Measurements from ENCODE around the gene CCDC154. TPM values are rescaled to one million over a fixed set of nuclear protein-coding genes. Genes with fewer than 3 reads are reported as not detected.

Gene CCDC154
- total RNA-seq, 4 donors from 2014 or later = 0.34 to 3.5 (median 0.39) TPM; not detected in 1

- no peaks in the 10 kb centered on the region for H3K4me1 ChIP-seq
- no peaks in the 10 kb centered on the region for H3K27me3 ChIP-seq
- no peak for DNase-seq (ENCODE audit: low spot score in 2 of 2)
- H3K36me3 ChIP-seq = peaks cover 64% of the 10 kb centered on the region
- H3K27ac ChIP-seq = no peak overlapping the region
- no peaks in the 10 kb centered on the region for H3K9me3 ChIP-seq
- TF ChIP-seq CTCF (IDR thresholded peaks at IDR 0.05) = no peak
- TF ChIP-seq EP300 (IDR thresholded peaks at IDR 0.05) = no peak
- no peak for TF ChIP-seq POLR2AphosphoS5 (IDR thresholded peaks at IDR 0.05)
- TF ChIP-seq POLR2A (IDR thresholded peaks at IDR 0.05) = no peak
- 91% methylated on average over 6 of the region's 41 CpGs for WGBS
- no peak overlapping the region for H3K4me3 ChIP-seq
These were observed 2.1 kb upstream of the CCDC154 start for GRCh38 chr16:1446296-1447080.

GRCh38 chr16:1445518-1446203 lies 1.3 kb upstream of the CCDC154 start:
- no peak overlapping the region for H3K4me3 ChIP-seq
- H3K36me3 ChIP-seq = peaks cover 55% of the 10 kb centered on the region
- 96% methylated on average over 9 of the region's 25 CpGs for WGBS

GRCh38 chr16:1444730-1445517 lies 568 bp upstream of the CCDC154 start:
- no peak overlapping the region for H3K27ac ChIP-seq
- no peak for TF ChIP-seq CTCF (IDR thresholded peaks at IDR 0.05)
- no peak for TF ChIP-seq POLR2AphosphoS5 (IDR thresholded peaks at IDR 0.05)
- TF ChIP-seq EP300 (IDR thresholded peaks at IDR 0.05) = no peak
- no peak for TF ChIP-seq POLR2A (IDR thresholded peaks at IDR 0.05)
- H3K4me3 ChIP-seq = no peak overlapping the region
- no peaks in the 10 kb centered on the region for H3K4me1 ChIP-seq
- H3K27me3 ChIP-seq = no peaks in the 10 kb centered on the region
- no peaks in the 10 kb centered on the region for H3K9me3 ChIP-seq
- DNase-seq (ENCODE audit: low spot score in 2 of 2) = no peak
- H3K36me3 ChIP-seq = peaks cover 48% of the 10 kb centered on the region
- WGBS = 86% methylated on average over 28 of the region's 48 CpGs

More at GRCh38 chr16:1445518-1446203, 1.3 kb upstream of the CCDC154 start:
- H3K27me3 ChIP-seq = no peaks in the 10 kb centered on the region
- H3K27ac ChIP-seq = no peak overlapping the region
- no peak for TF ChIP-seq POLR2A (IDR thresholded peaks at IDR 0.05)
- no peak for TF ChIP-seq CTCF (IDR thresholded peaks at IDR 0.05)
- TF ChIP-seq POLR2AphosphoS5 (IDR thresholded peaks at IDR 0.05) = no peak
- no peak for TF ChIP-seq EP300 (IDR thresholded peaks at IDR 0.05)
- no peaks in the 10 kb centered on the region for H3K9me3 ChIP-seq
- H3K4me1 ChIP-seq = no peaks in the 10 kb centered on the region
- DNase-seq (ENCODE audit: low spot score in 2 of 2) = no peak

- Histone ChIP-seq H3K27me3 (no peaks in the 10 kb centered on the region), H3K36me3 (peaks cover 34% of the 10 kb centered on the region), H3K9me3 (no peaks in the 10 kb centered on the region), H3K4me1 (no peaks in the 10 kb centered on the region), H3K27ac (no peak overlapping the region), H3K4me3 (no peak overlapping the region)
- TF ChIP-seq POLR2AphosphoS5 (IDR thresholded peaks at IDR 0.05) (no peak), EP300 (IDR thresholded peaks at IDR 0.05) (no peak), POLR2A (IDR thresholded peaks at IDR 0.05) (no peak), CTCF (IDR thresholded peaks at IDR 0.05) (no peak)
- no peak for DNase-seq (ENCODE audit: low spot score in 2 of 2)
- 100% methylated on average over 2 of the region's 38 CpGs for WGBS
These were observed 868 bp downstream of the CCDC154 start for GRCh38 chr16:1443403-1443973.

Data from suprapubic skin (tissue), 4 donors.